HFF-Myc (cell line): ENCODE results near the gene MYOZ3.

Experiments
- DNase-seq: peaks from one replicate; pipeline ENCODE4 v3.0.0-alpha.2; 2011; ENCODE audit warnings: low read depth; ENCODE audit errors: extremely low read depth
- H3K4me3 ChIP-seq: replicated peaks from 2 replicates; pipeline ENCODE4 v1.5.1; 2011; ENCODE audit warnings: low read depth, mild to moderate bottlenecking, control low read depth, low read length
- CTCF ChIP-seq: IDR thresholded peaks from 2 replicates; pipeline ENCODE4 v1.5.1; 2012; ENCODE audit warnings: mild to moderate bottlenecking, low read depth, low read length, control low read depth; ENCODE audit errors: missing control alignments

The MYOZ3 gene

GRCh38 chr5:150616024-150616470 is 45.0 kb upstream of the MYOZ3 start:
- no peak for TF ChIP-seq CTCF
- no peak for DNase-seq
- H3K4me3 ChIP-seq = no peak overlapping the region

- no peak overlapping the region for H3K4me3 ChIP-seq
- no peak for TF ChIP-seq CTCF
- DNase-seq = no peak
These were observed 44.5 kb upstream of the MYOZ3 start for GRCh38 chr5:150616506-150616905.

DNA sequence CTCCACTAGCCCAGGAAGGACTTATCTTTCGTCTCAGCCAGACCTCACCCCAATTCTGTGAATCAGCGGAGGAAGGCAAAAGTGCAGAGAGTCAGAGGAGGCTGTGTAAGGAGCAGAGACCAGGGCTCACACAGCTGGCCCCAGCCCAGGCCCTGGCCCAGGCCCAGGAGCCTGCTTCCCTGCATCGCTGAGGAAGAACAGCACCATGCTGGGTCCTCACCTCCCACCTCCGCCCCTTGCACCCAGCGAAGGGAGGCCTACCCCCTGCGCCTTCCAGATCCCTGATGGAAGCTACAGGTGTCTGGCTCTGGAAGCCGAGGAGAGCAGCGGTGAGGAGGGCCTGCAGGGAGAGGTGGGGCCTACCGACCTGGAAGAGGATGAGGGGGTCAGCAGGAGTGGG is 42.9 kb upstream of the MYOZ3 start:
- no peak for DNase-seq
- H3K4me3 ChIP-seq = no peak overlapping the region
- TF ChIP-seq CTCF = no peak

- TF ChIP-seq CTCF = no peak
- DNase-seq = no peak
- no peak overlapping the region for H3K4me3 ChIP-seq
These were observed 42.3 kb upstream of the MYOZ3 start for GRCh38 chr5:150618588-150619281.

GRCh38 chr5:150619359-150620230 is 41.5 kb upstream of the MYOZ3 start:
- TF ChIP-seq CTCF = no peak
- no peak overlapping the region for H3K4me3 ChIP-seq
- DNase-seq = no peak

GRCh38 chr5:150621301-150621700 is 39.8 kb upstream of the MYOZ3 start:
- H3K4me3 ChIP-seq = no peak overlapping the region
- TF ChIP-seq CTCF = no peak
- no peak for DNase-seq
